IPS-15b (cell line): ENCODE results near the gene ELOVL1.

Source experiments
- H3K27me3 ChIP-seq: one replicate; pipeline ENCODE4 v1.6.1; 2013; ENCODE audit warnings: low read length; ENCODE audit not compliant: control insufficient read depth, insufficient read depth
- H3K36me3 ChIP-seq: one replicate; pipeline ENCODE4 v1.6.1; 2013; ENCODE audit warnings: low read length; ENCODE audit not compliant: control insufficient read depth, insufficient read depth
- H3K4me1 ChIP-seq: one replicate; pipeline ENCODE4 v1.6.1; 2013; ENCODE audit warnings: mild to moderate bottlenecking, low read length; ENCODE audit not compliant: control insufficient read depth, insufficient read depth
- H3K4me3 ChIP-seq: one replicate; pipeline ENCODE4 v1.5.1; 2013; ENCODE audit warnings: low read depth, low read length
- H3K9ac ChIP-seq: one replicate; pipeline ENCODE4 v1.6.1; 2013; ENCODE audit warnings: low read depth, mild to moderate bottlenecking, low read length
- H3K9me3 ChIP-seq: one replicate; pipeline ENCODE4 v1.6.1; 2013; ENCODE audit warnings: mild to moderate bottlenecking, low read length; ENCODE audit not compliant: control insufficient read depth, insufficient read depth

ELOVL1 gene

GRCh38 chr1:43337588-43337987 lies 30.2 kb downstream of the ELOVL1 start, which contains the start of gene MPL:
TSS of gene MPL (plus strand) at chr1:43337818. CDS start at chr1:43337849, 31 bp downstream.
- Histone ChIP-seq H3K9ac (no peak within 1 kb of the TSS), H3K27me3 (no peaks in the 10 kb centered on the region), H3K36me3 (no peaks in the 10 kb centered on the region)

GRCh38 chr1:43334453-43335205 lies 33.2 kb downstream of the ELOVL1 start:
- Histone ChIP-seq H3K4me1 (peaks cover 3% of the 10 kb centered on the region), H3K9me3 (no peaks in the 10 kb centered on the region), H3K9ac (no peak overlapping the region), H3K36me3 (no peaks in the 10 kb centered on the region), H3K27me3 (no peaks in the 10 kb centered on the region), H3K4me3 (no peak overlapping the region)

More at GRCh38 chr1:43337588-43337987, 30.2 kb downstream of the ELOVL1 start, which contains the start of gene MPL:
- Histone ChIP-seq H3K4me3 (no peak within 1 kb of the TSS), H3K4me1 (no peaks in the 10 kb centered on the region), H3K9me3 (no peaks in the 10 kb centered on the region)

DNA sequence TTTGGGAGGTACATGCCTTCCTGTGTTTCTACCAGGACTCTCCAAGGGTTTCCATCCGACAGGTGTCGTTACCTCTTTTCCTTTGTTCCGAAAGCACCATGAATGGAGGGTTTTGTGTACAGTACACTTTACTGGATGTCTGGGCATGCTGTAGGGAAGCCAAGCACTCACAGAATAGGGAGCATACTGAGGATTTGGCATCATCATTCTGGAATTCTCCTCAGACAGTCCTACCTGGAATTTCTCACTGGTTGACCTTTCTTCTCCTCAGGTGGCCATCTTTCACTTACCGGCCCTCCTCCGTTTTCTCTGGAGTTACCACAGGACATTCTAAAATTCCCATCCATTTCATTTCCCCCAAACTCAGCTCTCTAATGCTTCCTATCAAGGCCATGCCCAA lies 36.1 kb downstream of the ELOVL1 start:
- H3K9ac ChIP-seq = no peak overlapping the region
- no peaks in the 10 kb centered on the region for H3K36me3 ChIP-seq
- no peak overlapping the region for H3K4me3 ChIP-seq
- H3K4me1 ChIP-seq = peaks cover 3% of the 10 kb centered on the region
- H3K9me3 ChIP-seq = peaks cover 6% of the 10 kb centered on the region
- no peaks in the 10 kb centered on the region for H3K27me3 ChIP-seq

GRCh38 chr1:43329995-43330751 lies 37.6 kb downstream of the ELOVL1 start:
- H3K4me1 ChIP-seq = peaks cover 3% of the 10 kb centered on the region
- no peak overlapping the region for H3K4me3 ChIP-seq
- no peak overlapping the region for H3K9ac ChIP-seq

GRCh38 chr1:43327549-43328292 lies 40.1 kb downstream of the ELOVL1 start:
- H3K36me3 ChIP-seq = no peaks in the 10 kb centered on the region
- H3K4me1 ChIP-seq = peaks cover 3% of the 10 kb centered on the region
- peaks cover 6% of the 10 kb centered on the region for H3K9me3 ChIP-seq
- H3K4me3 ChIP-seq = no peak overlapping the region
- H3K27me3 ChIP-seq = no peaks in the 10 kb centered on the region
- H3K9ac ChIP-seq = no peak overlapping the region

More at GRCh38 chr1:43329995-43330751, 37.6 kb downstream of the ELOVL1 start:
- Histone ChIP-seq H3K27me3 (no peaks in the 10 kb centered on the region), H3K9me3 (peaks cover 6% of the 10 kb centered on the region), H3K36me3 (no peaks in the 10 kb centered on the region)

- Histone ChIP-seq H3K36me3 (no peaks in the 10 kb centered on the region), H3K9me3 (peaks cover 6% of the 10 kb centered on the region)
Measured at GRCh38 chr1:43325381-43325780, 42.4 kb downstream of the ELOVL1 start.

GRCh38 chr1:43324810-43325209 lies 43.0 kb downstream of the ELOVL1 start:
- Histone ChIP-seq H3K4me1 (peaks cover under 1% of the 10 kb centered on the region), H3K4me3 (no peak overlapping the region), H3K9ac (no peak overlapping the region), H3K27me3 (no peaks in the 10 kb centered on the region), H3K9me3 (peaks cover 6% of the 10 kb centered on the region), H3K36me3 (no peaks in the 10 kb centered on the region)

More at GRCh38 chr1:43325381-43325780, 42.4 kb downstream of the ELOVL1 start:
- peaks cover 3% of the 10 kb centered on the region for H3K4me1 ChIP-seq
- H3K9ac ChIP-seq = no peak overlapping the region
- H3K4me3 ChIP-seq = no peak overlapping the region
- H3K27me3 ChIP-seq = no peaks in the 10 kb centered on the region

GRCh38 chr1:43322506-43322905 lies 45.3 kb downstream of the ELOVL1 start:
- Histone ChIP-seq H3K4me1 (peaks cover 2% of the 10 kb centered on the region), H3K4me3 (no peak overlapping the region), H3K9ac (no peak overlapping the region), H3K36me3 (no peaks in the 10 kb centered on the region), H3K9me3 (no peaks in the 10 kb centered on the region), H3K27me3 (no peaks in the 10 kb centered on the region)

DNA sequence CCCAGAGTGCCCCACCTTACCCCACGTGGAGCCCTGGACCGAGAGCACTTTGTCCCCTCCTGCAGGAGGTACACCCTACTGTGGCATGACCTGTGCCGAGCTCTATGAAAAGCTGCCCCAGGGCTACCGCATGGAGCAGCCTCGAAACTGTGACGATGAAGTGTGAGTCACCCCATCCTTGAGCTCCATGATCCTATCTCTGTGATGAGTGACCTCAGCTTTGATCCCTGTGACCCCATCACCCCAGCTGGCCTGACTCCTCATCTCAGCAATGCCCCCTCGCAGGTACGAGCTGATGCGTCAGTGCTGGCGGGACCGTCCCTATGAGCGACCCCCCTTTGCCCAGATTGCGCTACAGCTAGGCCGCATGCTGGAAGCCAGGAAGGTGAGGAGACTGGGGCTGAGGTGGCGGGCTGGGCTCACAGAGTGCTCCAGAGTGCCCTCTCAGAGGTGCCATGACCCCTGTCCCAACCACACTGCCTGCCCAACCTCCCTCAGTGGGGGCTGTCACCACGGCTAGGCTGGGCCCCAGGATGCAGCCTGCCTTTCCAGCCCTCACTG lies 46.4 kb downstream of the ELOVL1 start:
- Histone ChIP-seq H3K36me3 (no peaks in the 10 kb centered on the region), H3K4me1 (peaks cover 2% of the 10 kb centered on the region), H3K9me3 (no peaks in the 10 kb centered on the region), H3K9ac (no peak overlapping the region), H3K27me3 (no peaks in the 10 kb centered on the region), H3K4me3 (no peak overlapping the region)

- Histone ChIP-seq H3K27me3 (no peaks in the 10 kb centered on the region), H3K9me3 (no peaks in the 10 kb centered on the region)
Measured at GRCh38 chr1:43319766-43320165, 48.0 kb downstream of the ELOVL1 start.

GRCh38 chr1:43319288-43319687 lies 48.5 kb downstream of the ELOVL1 start:
- Histone ChIP-seq H3K27me3 (no peaks in the 10 kb centered on the region), H3K9me3 (no peaks in the 10 kb centered on the region), H3K36me3 (no peaks in the 10 kb centered on the region), H3K9ac (no peak overlapping the region), H3K4me1 (peaks cover 2% of the 10 kb centered on the region), H3K4me3 (no peak overlapping the region)

More at GRCh38 chr1:43319766-43320165, 48.0 kb downstream of the ELOVL1 start:
- no peaks in the 10 kb centered on the region for H3K36me3 ChIP-seq
- H3K9ac ChIP-seq = no peak overlapping the region
- H3K4me1 ChIP-seq = peaks cover 2% of the 10 kb centered on the region
- H3K4me3 ChIP-seq = no peak overlapping the region
